ENCODE measurements around the gene FYCO1.

FYCO1 gene

DNA sequence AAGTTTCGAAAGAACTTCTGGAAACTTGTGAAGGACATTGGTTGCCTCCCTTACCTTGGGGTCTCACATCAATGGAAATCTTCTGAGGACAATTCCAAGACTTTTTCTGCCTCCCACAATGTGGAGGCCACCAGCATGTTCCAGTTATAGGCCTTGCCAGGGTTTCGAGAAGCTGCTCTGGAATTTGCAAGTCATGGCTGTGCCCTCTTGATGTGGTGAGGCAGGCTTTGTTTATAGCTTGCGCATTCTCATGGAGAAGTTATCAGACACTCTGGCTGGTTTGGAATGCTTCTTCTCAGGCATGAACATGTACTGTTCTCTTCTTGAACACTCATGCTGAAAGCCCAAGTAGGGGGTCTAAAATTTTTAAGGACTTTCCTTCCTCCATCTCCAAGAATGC, 48.3 kb downstream of the FYCO1 start:
- no peak overlapping the region for H3K4me3 ChIP-seq (ENCODE audit: control insufficient read depth, low read depth, low read length)
- TF ChIP-seq CTCF (IDR thresholded peaks at IDR 0.05; ENCODE audit: control insufficient read depth, insufficient read depth, low read depth, low read length, missing control alignments) = no peak
- no peak for DNase-seq (ENCODE audit: low read depth)

GRCh38 chr3:45946875-45947274, 48.7 kb downstream of the FYCO1 start:
- H3K4me3 ChIP-seq (ENCODE audit: control insufficient read depth, low read depth, low read length) = no peak overlapping the region
- no peak for DNase-seq (ENCODE audit: low read depth)
- TF ChIP-seq CTCF (IDR thresholded peaks at IDR 0.05; ENCODE audit: control insufficient read depth, insufficient read depth, low read depth, low read length, missing control alignments) = no peak

DNA sequence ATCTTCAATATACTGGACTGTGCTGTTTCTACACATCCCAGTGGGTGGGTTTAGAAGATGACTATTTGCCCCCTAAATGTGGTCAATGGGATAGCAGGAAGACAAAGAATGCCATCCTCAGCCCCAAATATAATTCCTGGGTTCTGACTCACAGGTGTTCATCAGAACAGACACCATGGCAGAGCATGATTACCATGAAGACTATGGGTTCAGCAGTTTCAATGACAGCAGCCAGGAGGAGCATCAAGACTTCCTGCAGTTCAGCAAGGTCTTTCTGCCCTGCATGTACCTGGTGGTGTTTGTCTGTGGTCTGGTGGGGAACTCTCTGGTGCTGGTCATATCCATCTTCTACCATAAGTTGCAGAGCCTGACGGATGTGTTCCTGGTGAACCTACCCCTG, 49.3 kb downstream of the FYCO1 start:
- DNase-seq (ENCODE audit: low read depth) = no peak
- no peak overlapping the region for H3K4me3 ChIP-seq (ENCODE audit: control insufficient read depth, low read depth, low read length)
- TF ChIP-seq CTCF (IDR thresholded peaks at IDR 0.05; ENCODE audit: control insufficient read depth, insufficient read depth, low read depth, low read length, missing control alignments) = peak; percentile 17

GRCh38 chr3:45944830-45945620, 50.6 kb downstream of the FYCO1 start:
- DNase-seq (ENCODE audit: low read depth) = no peak
- H3K4me3 ChIP-seq (ENCODE audit: control insufficient read depth, low read depth, low read length) = no peak overlapping the region
- no peak for TF ChIP-seq CTCF (IDR thresholded peaks at IDR 0.05; ENCODE audit: control insufficient read depth, insufficient read depth, low read depth, low read length, missing control alignments)

DNA sequence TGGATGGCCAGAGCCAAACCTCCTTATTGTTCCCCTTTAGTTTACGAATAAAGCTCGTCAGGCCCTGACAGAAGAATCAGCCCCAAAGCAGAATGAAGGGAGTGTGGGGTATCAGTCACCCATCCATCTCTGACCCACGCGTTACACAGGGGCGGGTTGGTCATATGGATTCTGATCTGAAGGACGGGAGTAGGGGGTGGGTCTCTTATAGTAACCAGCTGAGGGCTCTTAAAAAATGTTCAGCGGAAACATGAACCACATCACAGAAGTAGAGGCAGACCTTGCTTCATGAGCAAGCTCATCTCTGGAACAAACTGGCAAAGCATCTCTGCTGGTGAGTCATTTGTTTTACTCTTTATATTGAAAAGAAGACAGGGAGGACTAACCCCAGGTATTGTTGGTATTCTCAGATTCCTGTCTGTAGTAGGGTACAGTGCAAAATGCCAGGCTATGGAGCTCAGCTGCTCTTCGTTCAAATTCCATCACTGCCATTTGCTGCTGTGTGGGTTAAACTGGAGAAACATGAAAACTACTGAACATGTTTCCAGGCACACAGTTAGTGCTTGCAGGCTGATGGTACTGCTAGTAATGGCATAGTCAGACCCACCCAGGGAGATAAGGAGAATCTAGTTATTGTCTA, 52.3 kb downstream of the FYCO1 start, which contains the start of gene CXCR6:
TSS of gene CXCR6 (plus strand) at position 258 of the 640 bp plus-strand sequence. CDS start 3,018 bp downstream, outside the sequence.
- TF ChIP-seq CTCF (IDR thresholded peaks at IDR 0.05; ENCODE audit: control insufficient read depth, insufficient read depth, low read depth, low read length, missing control alignments) = no peak
- no peak for DNase-seq (ENCODE audit: low read depth)
- no peak within 1 kb of the TSS for H3K4me3 ChIP-seq (ENCODE audit: control insufficient read depth, low read depth, low read length)

DNA sequence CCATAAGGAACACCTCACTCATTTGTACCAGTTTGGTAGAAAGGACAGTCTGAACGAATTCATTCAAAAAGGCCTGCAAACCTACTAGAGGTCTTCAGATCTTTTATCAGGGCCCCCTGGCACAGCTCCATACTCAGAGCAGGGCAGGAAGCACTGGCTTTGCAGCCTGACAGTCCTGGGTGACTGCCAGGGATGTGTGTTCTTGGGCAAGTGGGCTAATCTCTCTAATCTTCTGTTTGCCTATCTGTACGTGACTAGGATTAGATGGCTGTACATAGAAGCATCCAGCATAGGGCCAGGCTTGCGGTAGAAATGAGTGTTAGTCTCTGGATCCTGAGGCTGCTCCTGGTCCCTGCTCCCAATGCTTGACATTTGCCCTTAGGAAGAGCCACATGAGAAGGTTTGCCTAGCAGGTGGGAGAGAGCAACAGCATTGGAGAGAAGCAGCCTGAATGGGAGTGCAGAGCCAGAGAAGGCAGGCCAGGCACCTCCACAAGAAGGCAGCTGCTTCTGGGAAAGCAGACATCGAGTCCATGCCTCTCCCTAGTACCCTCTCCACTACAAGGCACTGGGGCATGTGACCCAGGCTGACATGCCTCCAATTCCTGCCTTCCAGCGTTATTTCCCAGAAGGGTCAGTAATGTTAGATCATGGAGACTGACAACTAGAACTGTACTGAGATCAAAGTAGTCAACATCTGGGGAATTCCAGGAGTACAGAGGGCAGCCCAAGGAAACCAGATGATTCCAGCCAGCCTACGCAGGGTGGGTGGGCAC, 53.4 kb downstream of the FYCO1 start:
- DNase-seq (ENCODE audit: low read depth) = no peak
- no peak for TF ChIP-seq CTCF (IDR thresholded peaks at IDR 0.05; ENCODE audit: control insufficient read depth, insufficient read depth, low read depth, low read length, missing control alignments)
- no peak overlapping the region for H3K4me3 ChIP-seq (ENCODE audit: control insufficient read depth, low read depth, low read length)

All from AG09309 (cell line).